HFFc6 (cell line): ENCODE data around the gene TUT4. TPM values are rescaled to one million over a fixed set of nuclear protein-coding genes. Genes with fewer than 3 reads are reported as not detected.

Source experiments
- DNase-seq: peaks from one replicate; pipeline ENCODE4 v3.0.0-alpha.2; 2018
- H3K27ac Mint-ChIP-seq: 2 replicates; pipeline ENCODE4 v1.8.0; 2020; ENCODE audit warnings: mild to moderate bottlenecking, mixed read lengths
- H3K27me3 Mint-ChIP-seq: 2 replicates; pipeline ENCODE4 v1.8.0; 2021; ENCODE audit warnings: mild to moderate bottlenecking, moderate library complexity, mixed read lengths; ENCODE audit not compliant: insufficient read depth
- H3K36me3 Mint-ChIP-seq: 2 replicates; pipeline ENCODE4 v1.8.0; 2021; ENCODE audit warnings: low read depth, mixed read lengths
- H3K4me1 Mint-ChIP-seq: 2 replicates; pipeline ENCODE4 v1.8.0; 2020; ENCODE audit warnings: low read depth, mixed read lengths
- H3K4me3 Mint-ChIP-seq: 2 replicates; pipeline ENCODE4 v1.8.0; 2020; ENCODE audit warnings: mild to moderate bottlenecking, moderate library complexity, mixed read lengths
- H3K9me3 Mint-ChIP-seq: 2 replicates; pipeline ENCODE4 v1.8.0; 2020; ENCODE audit warnings: mild to moderate bottlenecking, mixed read lengths
- total RNA-seq, 6 experiments: library from RNA; stranded (reverse); fragmentation: NEBNext Ultra II Directional; extraction: Animal tissue kit (Norgen Biotek cat#: 25700); gene quantifications; 2 replicates in 1 of 6; 3 replicates in 5 of 6; pipeline ENCODE4 v1.2.3, GENCODE V29; 2021
- TF ChIP-seq, protein P1 (sequence below): fragments of 200-600 bp; sonication (generic); IDR thresholded peaks from 2 replicates; pipeline ENCODE4 v1.5.0; 2021; ENCODE audit warnings: antibody characterized with exemption, mild to moderate bottlenecking

The TUT4 gene
- total RNA-seq, 6 experiments from 2014 or later: 24.1 to 32.0 (median 27.2) TPM

DNA sequence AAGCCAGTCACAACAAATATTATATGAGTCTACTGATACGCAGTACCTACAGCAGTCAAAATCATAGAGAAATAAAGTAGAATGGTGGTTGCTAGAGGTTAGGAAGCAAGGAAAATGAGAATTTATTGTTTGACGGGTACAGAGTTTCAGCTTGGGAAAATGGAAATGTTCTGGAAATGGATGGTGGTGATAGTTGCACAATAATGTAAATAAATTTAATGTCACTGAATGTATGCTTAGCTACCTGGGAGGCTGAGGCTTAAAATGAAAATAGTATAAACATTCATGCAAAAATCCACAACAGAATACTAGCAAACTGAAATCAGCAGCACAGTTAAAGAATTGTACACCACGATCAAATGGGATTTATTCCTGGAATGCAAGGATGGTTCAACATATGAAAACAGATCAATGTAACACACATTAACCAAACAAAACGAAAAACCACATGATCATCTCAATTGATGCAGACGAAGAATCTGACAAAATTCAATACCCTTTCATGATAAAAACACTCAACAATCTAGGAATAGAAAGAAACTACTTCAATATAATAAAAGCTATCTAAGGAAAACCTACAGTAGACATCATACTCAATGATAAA is 10.7 kb downstream of the TUT4 start:
- DNase-seq: no peak
- Mint-ChIP-seq H3K27me3 (no peaks in the 10 kb centered on the region), H3K4me1 (no peaks in the 10 kb centered on the region), H3K4me3 (no peak overlapping the region), H3K36me3 (peaks cover 52% of the 10 kb centered on the region), H3K9me3 (peaks cover 32% of the 10 kb centered on the region), H3K27ac (no peak overlapping the region)
- TF ChIP-seq, protein P1, sequence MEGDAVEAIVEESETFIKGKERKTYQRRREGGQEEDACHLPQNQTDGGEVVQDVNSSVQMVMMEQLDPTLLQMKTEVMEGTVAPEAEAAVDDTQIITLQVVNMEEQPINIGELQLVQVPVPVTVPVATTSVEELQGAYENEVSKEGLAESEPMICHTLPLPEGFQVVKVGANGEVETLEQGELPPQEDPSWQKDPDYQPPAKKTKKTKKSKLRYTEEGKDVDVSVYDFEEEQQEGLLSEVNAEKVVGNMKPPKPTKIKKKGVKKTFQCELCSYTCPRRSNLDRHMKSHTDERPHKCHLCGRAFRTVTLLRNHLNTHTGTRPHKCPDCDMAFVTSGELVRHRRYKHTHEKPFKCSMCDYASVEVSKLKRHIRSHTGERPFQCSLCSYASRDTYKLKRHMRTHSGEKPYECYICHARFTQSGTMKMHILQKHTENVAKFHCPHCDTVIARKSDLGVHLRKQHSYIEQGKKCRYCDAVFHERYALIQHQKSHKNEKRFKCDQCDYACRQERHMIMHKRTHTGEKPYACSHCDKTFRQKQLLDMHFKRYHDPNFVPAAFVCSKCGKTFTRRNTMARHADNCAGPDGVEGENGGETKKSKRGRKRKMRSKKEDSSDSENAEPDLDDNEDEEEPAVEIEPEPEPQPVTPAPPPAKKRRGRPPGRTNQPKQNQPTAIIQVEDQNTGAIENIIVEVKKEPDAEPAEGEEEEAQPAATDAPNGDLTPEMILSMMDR: no peak

- peak overlapping the region; percentile 41; the same call in 1 of the 2 replicates for H3K27ac Mint-ChIP-seq
- peaks cover 15% of the 10 kb centered on the region for H3K9me3 Mint-ChIP-seq
- H3K36me3 Mint-ChIP-seq: peaks cover 30% of the 10 kb centered on the region
- DNase-seq: peak; percentile 71
- TF ChIP-seq, protein P1: no peak
- H3K27me3 Mint-ChIP-seq: peaks cover 2% of the 10 kb centered on the region; the same call in 1 of the 2 replicates
- H3K4me1 Mint-ChIP-seq: peaks cover 11% of the 10 kb centered on the region
- H3K4me3 Mint-ChIP-seq: no peak overlapping the region
Measured at GRCh38 chr1:52534928-52535764, 17.7 kb downstream of the TUT4 start.

DNA sequence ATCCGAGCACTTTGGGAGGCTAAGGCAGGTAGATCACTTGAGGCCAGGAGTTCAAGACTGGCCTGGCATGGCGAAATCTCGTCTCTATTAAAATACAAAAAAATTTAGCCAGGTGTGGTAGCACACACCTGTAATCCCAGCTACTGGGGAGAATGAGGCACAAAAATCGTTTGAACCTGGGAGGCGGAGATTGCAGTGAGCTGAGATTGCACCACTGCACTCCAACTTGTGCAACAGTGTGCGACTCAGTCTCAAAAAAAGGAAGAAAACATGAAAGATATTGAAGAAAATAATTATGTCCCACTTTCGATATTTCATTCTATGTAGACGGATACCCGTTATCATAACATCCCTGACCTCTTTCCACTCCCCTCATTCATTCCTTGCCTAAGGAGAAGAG is 19.2 kb downstream of the TUT4 start:
- H3K27me3 Mint-ChIP-seq: peaks cover 2% of the 10 kb centered on the region; the same call in 1 of the 2 replicates
- no peak for DNase-seq
- no peak overlapping the region for H3K27ac Mint-ChIP-seq
- H3K4me1 Mint-ChIP-seq: peaks cover 11% of the 10 kb centered on the region
- no peak overlapping the region for H3K4me3 Mint-ChIP-seq
- H3K36me3 Mint-ChIP-seq: peaks cover 24% of the 10 kb centered on the region
- peaks cover 15% of the 10 kb centered on the region; the same call in 1 of the 2 replicates for H3K9me3 Mint-ChIP-seq
- TF ChIP-seq, protein P1: no peak

- no peak overlapping the region for H3K4me3 Mint-ChIP-seq
- peaks cover 11% of the 10 kb centered on the region for H3K4me1 Mint-ChIP-seq
- H3K27me3 Mint-ChIP-seq: peaks cover 2% of the 10 kb centered on the region; the same call in 1 of the 2 replicates
- H3K27ac Mint-ChIP-seq: no peak overlapping the region
- DNase-seq: no peak
- H3K36me3 Mint-ChIP-seq: peaks cover 24% of the 10 kb centered on the region
- TF ChIP-seq, protein P1: no peak
- peaks cover 15% of the 10 kb centered on the region; the same call in 1 of the 2 replicates for H3K9me3 Mint-ChIP-seq
Measured at GRCh38 chr1:52532731-52533327, 20.1 kb downstream of the TUT4 start.

- DNase-seq: no peak
- peaks cover 11% of the 10 kb centered on the region for H3K4me1 Mint-ChIP-seq
- H3K9me3 Mint-ChIP-seq: peaks cover 15% of the 10 kb centered on the region; the same call in 1 of the 2 replicates
- peaks cover 2% of the 10 kb centered on the region for H3K27me3 Mint-ChIP-seq
- H3K36me3 Mint-ChIP-seq: peaks cover 20% of the 10 kb centered on the region
- H3K27ac Mint-ChIP-seq: no peak overlapping the region
- no peak overlapping the region for H3K4me3 Mint-ChIP-seq
- TF ChIP-seq, protein P1: no peak
Measured at GRCh38 chr1:52532247-52532646, 20.6 kb downstream of the TUT4 start.
